Left cardiac atrium (tissue), 4 donors: ENCODE data around the gene AHCYL2. TPM values are rescaled to one million over a fixed set of nuclear protein-coding genes. Genes with fewer than 3 reads are reported as not detected.
"Not testable (repeated sequence)": the region's sequence is repeated elsewhere in the genome, so short reads cannot be mapped to it uniquely, and the experiment has no call there.

Experiments
- ATAC-seq, 2 donors: fragments of 200-7000 bp; cut with Tn5 transposase; one replicate each; pipeline ENCODE4 v1.9.1; 2020; ENCODE audit warnings: mild to moderate bottlenecking in 2 of 2, moderate library complexity in 2 of 2
- DNase-seq: peaks from one replicate; pipeline ENCODE4 v3.0.0-alpha.2; 2020
- intact Hi-C, 2 donors: fragments of 100-400 bp; cut with DNase I; formaldehyde crosslinking; loops; one replicate each; pipeline versions ENCODE4 v1.14.1 to v1.15.1; 2022 to 2023
- total RNA-seq, 2 donors: library from RNA; stranded (reverse); fragmentation: NEBNext Ultra II Directional; extraction: Animal tissue kit (Norgen Biotek cat#: 25700); gene quantifications; one replicate each; pipeline ENCODE4 v1.2.1, GENCODE V29; 2021
- donor health status: DM: no; HTN: yes; CAD: no.
- donor health status: DM: no; HTN: yes; CAD: no; lungs with severe emphysema.
- donor health status: DM: yes; HTN: yes; CAD: no.
- donor health status: Dilated cardiomyopathy.

The AHCYL2 gene
- total RNA-seq, 2 donors from 2014 or later: 5.7 to 6.4 TPM

DNA sequence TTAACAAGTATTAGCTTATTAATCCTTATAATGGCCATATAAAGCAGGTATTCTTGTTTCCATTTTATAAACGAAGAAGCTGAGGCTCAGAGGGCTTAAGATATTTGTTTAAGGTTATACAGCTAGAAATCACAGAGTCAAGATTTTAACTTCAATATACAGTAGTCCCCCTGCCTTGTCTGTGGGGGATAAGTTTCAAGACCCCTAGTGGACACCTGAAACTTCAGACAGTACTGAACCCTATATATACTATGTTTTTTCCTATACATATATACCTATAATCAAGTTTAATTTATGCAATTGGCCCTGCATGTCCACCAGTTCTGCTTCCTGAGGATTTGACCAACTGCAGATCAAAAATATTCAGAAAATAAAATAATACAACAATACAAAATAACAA, 165.0 kb downstream of the AHCYL2 start:
- ATAC-seq (no peak), DNase-seq (no peak)
- intact Hi-C loops: no loop called here

DNA sequence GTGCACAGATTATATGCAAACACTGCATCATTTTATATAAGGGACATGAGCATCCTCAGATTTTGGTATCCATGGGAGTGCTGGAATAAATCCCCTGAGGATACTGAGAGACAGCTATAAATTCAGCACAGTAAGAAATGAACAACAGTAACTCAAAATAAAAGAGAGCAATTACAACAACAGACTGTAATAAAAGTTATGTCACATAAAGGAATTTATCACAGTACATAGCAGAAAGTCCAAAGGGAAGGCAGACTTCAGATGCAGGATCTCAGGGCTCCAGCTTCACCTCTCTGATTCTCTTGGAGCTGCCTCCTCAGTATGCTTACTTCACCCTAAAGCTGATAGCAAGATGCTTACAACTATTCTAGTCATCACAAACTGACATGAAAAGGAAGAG, 165.5 kb downstream of the AHCYL2 start:
- intact Hi-C loops: no loop called here
- DNase-seq (no peak), ATAC-seq (no peak)

DNA sequence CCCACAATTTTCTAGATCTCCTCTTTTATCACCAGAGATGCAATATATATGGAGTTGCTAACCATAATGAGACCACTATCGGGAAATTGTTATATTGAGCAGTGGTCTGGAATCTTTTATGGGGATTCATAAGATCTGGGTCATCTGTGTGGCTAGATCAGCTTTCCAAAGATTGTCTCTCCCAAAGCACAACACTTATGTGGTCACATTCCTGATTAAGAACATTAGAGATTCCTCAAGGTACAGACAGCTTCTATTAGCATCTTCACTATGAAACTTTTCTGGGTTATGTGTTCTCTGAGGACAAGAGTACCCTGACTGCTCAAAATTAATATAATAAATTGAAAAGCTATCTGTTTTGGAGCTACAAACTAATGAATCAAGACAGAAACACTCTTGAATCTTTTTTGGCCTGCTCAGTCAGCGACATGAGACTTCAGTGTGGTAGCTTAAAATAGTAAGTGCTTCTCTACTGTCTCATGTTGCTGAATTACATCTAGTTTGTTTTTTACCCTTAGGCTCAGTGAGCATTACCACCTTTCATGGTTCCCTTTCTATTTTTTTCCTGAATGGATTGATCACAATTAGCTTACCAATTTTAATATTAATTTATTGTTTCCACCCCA, 166.8 kb downstream of the AHCYL2 start:
- ATAC-seq (peak; percentile 43 to 63), DNase-seq (no peak)
- intact Hi-C loops: no loop called here

- intact Hi-C loops: no loop called here
- DNase-seq: no peak
- ATAC-seq: no peak
These were observed 168.4 kb downstream of the AHCYL2 start for GRCh38 chr7:129393255-129393654.

GRCh38 chr7:129394101-129394500, 169.3 kb downstream of the AHCYL2 start:
- no peak for DNase-seq
- intact Hi-C loops: no loop called here

DNA sequence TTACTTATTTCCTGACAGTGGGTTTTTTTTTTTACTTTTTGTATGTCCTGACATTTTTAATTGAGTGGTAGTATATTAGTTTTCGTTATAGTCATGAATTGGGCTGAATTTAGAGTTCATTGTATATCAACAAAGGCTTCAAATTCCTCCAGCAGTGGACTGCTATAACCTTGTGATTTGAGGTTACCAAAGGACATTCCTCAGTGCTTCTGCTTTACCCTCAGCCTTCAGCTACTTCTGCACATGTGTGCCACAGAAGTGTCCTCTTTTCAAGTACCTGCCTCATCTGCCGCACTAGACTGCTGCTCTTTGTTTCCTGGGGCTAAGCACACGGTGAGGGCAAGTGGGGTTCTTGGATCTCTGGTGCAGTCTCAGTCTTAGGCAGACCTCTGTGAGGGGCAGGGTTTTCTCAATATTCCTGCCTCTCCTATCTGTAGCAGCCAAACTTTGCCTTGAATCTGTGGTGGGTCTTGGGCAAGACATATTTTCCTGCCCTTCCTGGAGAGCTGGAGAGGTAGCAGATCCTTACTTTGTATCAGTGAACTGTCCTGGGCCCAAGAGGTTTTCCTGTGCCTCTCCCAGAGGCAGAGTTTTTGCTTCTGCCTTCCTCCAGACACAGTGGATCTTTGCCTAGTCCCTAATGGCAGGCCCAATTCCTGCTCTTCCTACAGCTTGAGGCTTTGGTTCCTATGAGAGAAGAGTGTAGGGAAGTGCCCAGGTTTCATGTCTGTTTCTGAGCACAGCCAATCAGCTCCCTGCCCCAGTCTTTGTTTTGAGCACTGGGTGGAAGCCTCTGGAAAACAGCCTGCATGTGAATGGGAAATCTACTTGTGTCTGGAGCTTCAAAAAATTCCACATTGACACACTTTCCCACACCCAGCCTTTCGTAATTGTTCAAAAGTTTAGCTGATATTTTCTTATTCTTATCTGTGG, 170.4 kb downstream of the AHCYL2 start:
- ATAC-seq: no peak
- intact Hi-C loops: no loop called here
- no peak for DNase-seq

More at GRCh38 chr7:129394101-129394500, 169.3 kb downstream of the AHCYL2 start:
- ATAC-seq: no peak

DNA sequence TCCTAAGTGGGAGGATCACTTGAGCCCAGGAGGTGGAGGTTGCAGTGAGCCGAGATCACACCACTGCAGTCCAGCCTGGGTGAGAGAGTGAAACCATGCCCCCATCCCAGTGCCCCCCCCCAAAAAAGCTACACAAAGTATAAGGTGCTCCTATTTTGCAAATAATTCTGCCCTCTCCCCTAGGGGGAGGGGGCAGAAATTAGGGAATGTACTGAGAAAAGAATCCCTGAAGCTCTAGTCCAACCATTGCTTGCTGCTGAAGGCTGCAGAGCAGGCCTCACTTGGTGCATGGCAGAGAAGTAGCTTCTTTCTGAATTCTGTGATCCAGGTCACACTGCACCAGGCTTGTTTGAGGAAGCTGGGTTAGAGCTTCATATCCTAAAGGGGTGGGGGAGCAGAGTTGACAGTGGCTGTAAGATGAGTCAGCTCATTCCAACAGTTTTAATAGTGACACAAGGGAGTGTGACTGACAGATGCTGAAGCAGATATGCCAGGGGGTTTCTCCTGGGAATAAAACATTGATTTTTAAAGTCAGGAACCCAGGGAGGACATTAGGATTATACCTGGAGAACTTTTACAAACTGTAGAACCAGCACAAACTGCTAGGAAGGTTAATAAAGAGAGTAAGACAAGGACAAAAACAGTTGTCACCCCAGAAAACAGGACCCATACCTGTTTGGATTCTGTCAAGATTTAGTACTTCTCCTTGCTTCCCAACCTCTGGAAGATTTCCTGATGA, 176.6 kb downstream of the AHCYL2 start:
- intact Hi-C loops: no loop called here
- DNase-seq: no peak
- ATAC-seq: peak; percentile 59 to 77

- intact Hi-C loops: no loop called here
- DNase-seq (no peak), ATAC-seq (peak; percentile 47)
These were observed 177.4 kb downstream of the AHCYL2 start for GRCh38 chr7:129401967-129402860.

GRCh38 chr7:129405527-129405926, 180.7 kb downstream of the AHCYL2 start:
- ATAC-seq (no peak), DNase-seq (no peak)
- intact Hi-C loops: no loop called here

- intact Hi-C loops, DNase-seq, ATAC-seq: not testable (repeated sequence)
These were observed 185.4 kb downstream of the AHCYL2 start for GRCh38 chr7:129410238-129410637.

DNA sequence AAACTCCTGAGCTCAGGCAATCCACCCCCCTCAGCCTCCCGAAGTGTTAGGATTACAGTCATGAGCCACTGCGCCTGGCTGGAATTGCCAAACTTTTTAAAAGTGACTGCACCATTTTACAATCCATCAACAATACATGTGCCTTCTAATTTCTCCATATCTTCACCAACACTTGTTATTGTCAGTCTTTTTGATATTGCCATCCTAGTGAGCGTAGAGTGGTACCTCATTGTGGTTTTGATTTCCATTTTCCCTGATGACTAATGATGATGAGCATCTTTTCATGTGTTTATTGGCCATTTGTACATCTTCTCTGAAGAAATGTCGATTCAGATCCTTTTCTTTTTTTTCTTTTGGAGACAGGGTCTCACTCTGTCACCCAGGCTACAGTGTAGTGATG, 187.7 kb downstream of the AHCYL2 start:
- ATAC-seq: no peak
- no peak for DNase-seq
- intact Hi-C loops: no loop called here

GRCh38 chr7:129417073-129417472, 192.2 kb downstream of the AHCYL2 start:
- no peak for ATAC-seq
- intact Hi-C loops: no loop called here
- DNase-seq: no peak

- DNase-seq (no peak), ATAC-seq (peak; percentile 43 to 67)
- intact Hi-C loops: no loop called here
These were observed 197.0 kb downstream of the AHCYL2 start for GRCh38 chr7:129421717-129422250.

- DNase-seq: no peak
- peak in 1 of 2 donors; percentile 38 for ATAC-seq
- intact Hi-C loops: no loop called here
These were observed 197.9 kb downstream of the AHCYL2 start for GRCh38 chr7:129422727-129423126.

DNA sequence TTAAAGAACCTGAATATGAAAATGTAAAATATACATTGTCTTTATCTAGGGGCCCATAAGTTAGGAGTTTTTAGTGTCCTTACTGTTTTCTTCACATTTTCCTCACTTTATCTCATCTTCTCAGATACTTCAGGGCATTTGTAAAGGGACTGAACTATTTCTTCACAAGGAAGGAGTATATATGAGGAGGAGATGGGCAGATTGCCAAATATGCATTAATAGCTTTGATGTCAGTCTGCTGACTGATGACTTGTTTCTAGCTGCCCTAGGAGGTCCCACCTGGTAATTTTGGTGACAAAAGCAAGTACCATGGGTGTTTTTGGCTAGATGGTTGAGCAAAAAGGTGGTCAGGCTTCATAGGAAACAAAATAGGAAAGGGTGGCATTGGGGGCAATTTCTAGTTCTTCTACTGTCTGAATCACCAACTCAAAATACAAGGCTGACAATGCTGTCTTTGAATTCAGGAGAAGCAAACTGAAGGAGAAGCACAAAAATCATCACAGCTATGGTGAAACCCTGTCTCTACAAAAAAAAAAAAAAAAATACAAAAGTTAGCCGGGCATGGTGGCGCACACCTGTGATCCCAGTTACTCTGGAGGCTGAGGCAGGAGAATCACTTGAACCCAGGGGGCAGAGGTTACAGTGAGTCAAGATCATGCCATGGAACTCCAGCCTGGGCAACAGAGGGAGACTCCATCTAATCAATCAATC, 199.0 kb downstream of the AHCYL2 start:
- intact Hi-C loops: no loop called here
- ATAC-seq: no peak
- DNase-seq: no peak

DNA sequence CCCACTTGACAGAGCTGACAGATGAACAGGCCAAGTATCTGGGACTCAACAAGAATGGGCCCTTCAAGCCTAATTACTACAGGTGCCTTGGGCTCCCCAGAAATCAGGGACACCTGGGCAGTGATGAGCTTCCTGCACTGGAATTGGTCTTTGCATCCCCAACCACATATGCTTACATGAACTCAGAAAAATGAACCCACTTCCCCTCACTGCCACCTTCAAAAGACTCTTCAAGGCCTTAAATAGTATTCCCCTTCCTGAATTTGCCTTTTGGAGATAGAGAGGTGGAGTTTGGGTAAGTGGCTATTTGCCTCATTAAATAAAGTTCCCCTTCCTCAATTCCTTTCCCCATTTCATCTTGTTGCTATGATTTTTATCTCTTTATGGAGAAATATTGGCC, 201.7 kb downstream of the AHCYL2 start:
- intact Hi-C loops: no loop called here

GRCh38 chr7:129427526-129428045, 202.8 kb downstream of the AHCYL2 start:
- intact Hi-C loops: no loop called here
- DNase-seq: no peak

More for the DNA sequence above, 201.7 kb downstream of the AHCYL2 start:
- ATAC-seq (no peak), DNase-seq (no peak)

More at GRCh38 chr7:129427526-129428045, 202.8 kb downstream of the AHCYL2 start:
- ATAC-seq: no peak
